Limb (tissue), 2 donors: ENCODE measurements around the gene TEAD1.

Experiments used
- DNase-seq, 2 donors: peaks; one replicate each; pipeline ENCODE4 v3.0.0-alpha.2; 2016; ENCODE audit errors: extremely low spot score in 2 of 2

Gene TEAD1

DNA sequence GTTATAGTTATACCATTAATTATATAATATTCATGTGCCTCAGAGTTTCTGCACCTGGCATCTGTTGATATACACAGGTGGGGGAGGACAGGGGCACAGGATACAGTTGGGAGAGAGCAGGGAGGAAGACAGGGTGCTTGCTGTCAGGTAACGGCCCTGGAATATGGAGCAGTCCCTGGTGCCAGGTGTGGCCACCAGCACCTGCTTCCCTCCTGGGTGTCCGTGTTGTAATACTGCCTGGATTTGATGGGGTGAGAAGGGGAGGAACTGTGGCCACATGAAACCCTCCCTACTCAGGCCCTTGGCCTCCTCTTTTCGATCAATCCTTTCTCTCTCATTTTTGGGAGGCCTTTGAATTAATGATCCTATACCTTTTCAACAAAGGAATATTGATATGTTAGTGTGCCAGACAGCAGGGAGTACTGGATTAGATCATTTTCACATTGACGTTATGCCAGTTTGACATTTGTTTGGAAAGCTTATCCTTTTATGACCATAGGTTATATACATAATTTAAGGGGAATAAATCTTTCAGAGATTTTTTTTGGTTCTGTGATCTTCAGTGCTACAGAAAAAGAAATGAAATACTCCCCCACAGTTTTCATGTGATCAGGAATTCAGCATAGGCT lies 88.6 kb downstream of the TEAD1 start:
- no peak for DNase-seq

DNA sequence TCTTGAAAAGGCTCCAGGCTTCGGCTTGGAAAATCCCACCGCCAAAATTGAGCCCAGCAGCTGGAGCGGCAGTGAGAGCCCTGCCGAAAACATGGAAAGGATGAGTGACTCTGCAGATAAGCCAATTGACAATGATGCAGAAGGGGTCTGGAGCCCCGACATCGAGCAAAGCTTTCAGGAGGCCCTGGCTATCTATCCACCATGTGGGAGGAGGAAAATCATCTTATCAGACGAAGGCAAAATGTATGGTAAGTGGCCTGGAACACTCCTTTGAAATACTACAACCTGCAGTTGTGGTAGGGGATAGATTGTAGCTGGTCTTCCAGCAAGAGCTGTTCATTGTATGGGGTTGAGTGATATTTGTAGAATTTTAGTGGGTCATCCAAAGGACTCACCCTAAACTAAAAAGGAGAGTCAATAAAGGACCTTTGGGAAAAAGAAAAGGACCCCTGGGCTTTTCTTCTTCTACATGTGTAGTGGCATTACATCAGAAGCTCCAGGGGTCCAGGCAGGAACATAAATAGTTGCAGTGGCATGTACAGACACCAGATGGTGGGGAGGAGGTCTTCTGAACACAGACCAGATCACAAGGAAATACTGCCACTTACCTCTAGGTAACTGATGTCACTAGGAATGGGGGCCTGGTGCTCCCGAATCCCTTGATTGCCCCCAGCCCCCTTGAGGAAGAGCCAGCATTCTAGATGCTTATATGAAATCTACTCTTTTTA lies 90.1 kb downstream of the TEAD1 start:
- no peak for DNase-seq

DNA sequence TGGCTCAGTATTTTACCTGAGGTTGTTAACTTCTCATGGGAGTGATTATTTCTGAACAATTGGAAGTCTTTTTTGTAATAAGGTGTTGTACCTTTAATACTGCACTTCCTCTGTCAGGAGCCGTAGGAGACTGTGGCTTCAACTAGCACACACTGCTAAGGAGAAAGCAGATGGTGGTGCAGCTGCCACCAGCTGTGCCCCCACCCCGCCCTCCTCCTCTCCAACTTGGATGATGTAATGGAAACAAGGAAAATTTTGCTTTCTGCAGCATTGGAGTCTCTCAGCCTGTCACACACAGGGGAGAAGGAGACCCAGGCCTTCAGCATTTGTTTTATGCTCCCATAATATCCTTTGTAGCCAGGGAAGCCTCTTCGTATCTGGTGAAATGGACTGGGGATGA lies 91.2 kb downstream of the TEAD1 start:
- peak; percentile 70 to 76 for DNase-seq

DNA sequence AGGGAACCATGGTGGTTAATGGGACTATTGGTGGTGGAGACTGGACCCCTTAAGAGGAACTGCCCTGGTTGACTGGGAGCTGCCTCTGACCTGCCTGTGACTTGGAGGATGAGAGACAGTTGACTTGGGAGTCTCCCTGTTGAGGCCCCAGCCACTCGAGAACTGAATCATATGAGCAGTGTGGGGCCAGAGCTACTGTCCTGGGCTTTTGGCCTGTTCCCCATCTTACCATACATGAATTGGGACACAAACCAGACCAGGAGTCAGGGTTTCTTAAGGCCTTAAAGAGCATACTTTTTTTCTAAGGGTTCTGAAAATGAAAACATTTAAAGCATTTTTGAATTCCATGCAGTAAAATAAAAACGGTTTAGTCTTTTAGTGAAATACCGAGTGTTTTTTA lies 92.8 kb downstream of the TEAD1 start:
- DNase-seq = no peak

DNA sequence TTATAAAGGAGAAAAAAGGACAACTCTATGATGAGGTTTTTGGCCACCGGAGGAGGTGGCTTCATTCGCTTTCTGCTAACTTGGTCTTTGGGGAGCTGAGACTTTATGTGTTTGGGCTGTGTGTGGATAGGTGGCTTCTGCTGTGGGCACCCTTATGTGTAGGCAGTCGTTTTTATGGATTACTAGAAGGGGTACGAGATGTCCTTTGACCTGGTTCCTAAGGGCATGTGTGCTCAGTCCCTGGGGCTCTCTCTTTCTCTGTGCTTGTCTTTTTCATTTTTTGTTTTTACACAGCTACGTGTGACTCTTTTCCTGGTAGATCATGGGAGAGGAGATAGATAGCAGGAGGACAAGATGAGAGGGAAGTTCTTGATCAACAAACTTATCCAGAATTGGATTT lies 93.4 kb downstream of the TEAD1 start:
- no peak for DNase-seq

DNA sequence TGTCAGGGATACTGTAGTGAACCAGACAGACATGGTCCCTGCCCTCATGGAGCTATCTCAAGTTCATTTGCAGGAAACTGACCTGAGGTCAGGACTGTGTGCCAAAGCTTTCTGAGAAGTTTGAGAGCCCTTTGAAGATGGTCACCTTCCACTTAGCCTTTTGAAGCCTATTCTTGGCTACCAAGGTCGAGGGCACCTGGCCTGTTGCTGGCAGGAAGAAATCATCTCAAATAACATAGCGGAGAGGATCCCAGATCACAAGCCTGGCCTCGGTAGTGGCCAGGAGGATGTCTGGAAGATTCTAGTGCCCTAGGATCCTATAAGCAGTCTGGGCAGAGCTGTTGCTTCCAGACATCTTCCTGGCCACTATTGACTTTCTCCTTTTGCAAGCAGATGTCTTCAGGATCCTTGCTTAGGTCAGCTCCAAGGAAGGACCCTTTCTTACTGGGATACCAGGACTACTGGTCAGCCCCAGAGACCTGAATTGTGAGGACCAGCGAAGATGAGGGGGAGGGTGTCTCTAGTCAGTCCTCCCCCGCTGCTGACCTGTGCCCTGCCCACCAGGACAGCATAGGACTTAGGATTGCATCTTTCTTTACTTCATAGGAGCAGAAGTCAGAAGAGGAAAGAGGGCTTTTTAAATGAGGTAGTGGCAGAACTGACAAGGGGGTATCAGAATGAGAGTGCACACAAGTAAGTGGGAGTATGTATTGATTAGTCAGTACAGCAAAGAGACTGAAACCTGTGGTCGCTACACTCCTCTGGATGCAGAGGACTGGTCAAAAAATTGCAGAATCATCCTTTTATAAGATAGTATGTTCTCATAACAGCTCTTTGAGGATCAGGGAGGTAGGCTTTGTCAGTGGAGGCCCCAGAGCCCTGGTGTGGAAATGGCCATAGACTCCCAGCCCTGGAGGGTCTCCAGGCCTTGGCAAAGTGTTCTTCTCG lies 94.8 kb downstream of the TEAD1 start:
- DNase-seq = no peak

DNA sequence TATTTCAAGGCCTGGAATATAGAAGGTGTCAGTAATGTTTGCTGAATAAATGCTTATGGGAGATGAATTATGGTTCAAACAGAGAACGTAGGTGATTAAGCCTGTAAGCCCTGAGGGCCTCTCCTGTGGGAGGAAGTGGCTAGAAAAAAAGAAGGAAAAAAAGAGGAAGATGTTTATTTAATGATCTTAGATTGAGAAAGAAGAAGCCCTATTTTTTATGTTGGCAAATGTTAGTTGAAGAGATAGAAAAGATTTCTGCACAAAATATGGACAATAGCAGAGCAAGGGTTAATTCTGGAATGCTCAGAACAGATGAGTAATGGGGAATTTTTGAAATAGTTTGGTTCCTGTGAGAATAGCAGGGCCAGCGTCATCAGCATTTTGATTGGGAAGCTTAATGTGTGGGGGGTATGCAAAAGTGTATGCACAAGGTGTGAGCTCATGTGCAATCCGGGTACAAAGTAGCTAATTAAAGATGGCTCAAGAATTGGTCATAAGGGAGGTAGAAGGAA lies 95.7 kb downstream of the TEAD1 start:
- no peak for DNase-seq

DNA sequence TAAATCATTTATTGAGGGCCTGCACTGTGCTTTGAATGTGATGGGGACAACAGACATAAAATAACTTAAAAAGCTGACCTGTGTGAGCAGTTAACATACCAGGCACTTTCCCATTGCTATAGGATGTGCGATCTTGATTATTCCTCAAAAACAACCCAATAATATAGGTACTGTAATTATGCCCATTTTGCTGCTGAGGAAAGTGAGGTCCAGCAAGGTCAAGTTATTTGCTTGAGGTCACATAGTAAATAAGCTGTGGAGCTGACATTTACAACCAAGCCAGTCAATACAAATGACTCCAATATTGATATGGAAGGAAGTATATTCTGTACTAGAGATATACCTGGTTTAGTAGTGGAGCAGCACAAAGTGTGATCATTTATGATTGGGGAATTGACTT lies 96.2 kb downstream of the TEAD1 start:
- no peak for DNase-seq

DNA sequence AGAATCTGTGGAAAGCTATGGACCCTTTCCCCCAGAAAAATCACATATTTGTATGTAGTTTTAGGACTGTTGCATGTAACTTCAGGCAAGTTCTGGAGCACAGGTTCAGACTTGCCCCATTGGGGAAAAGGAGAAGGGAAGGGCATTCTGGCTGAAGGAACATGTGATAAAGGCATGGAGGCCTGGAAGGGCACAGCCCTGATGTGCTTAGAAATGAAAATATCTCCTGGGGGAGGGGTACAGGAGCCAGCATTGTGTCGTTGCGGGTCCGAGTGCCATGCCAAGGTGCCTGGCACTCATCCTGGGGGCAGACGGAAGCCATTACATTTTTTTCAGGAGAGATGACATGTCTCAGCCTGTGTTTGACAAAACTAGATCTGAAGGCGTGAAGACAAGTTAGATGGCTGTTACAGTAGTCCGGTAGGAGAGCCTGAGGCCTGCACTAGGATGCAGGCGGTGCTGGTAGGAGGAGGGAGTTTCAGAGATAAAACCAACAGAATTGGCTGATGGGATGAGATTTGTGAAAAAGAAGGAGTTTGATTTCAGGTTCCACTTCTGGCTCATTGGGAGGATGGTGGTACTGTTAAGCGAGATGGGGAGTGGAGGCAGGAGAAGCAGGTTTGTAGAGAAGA lies 96.9 kb downstream of the TEAD1 start:
- no peak for DNase-seq

DNA sequence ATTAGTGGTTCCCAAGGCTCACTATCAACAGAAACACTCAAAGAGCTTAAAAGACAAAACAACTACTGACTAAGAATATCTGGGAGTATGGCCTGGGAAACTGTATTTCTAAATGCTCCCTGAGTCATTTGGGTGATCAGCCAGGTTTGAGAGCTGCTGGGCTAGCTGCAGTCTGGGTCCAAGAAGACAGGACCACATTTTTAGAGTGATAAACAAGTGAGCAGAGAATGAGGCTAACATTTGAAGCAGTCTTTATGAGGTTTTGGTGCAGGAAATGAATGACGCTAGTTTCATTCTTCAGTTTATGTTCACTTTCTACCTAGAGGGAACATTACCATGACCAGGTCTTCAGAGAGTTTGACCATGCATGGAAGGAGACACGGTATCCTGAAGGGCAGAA lies 97.7 kb downstream of the TEAD1 start:
- no peak for DNase-seq

DNA sequence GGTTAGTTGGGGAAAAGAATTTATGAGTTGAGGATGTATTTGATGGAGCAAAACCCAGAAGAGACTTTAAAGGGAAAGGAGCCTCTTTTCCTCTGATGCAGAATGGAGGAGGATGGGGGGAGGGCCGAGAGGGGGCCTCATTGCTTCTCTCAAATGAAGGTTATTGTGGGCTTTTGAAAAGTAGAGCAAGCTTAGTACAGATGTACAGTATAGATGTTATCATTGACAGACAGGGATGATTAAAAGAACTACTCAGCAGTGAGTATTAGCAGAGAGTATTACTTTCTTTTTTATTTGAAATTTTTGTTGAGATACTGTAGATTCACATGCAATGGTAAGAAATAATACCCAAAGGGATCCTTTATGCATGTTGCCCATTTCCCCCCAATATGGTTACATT lies 98.1 kb downstream of the TEAD1 start:
- no peak for DNase-seq

DNA sequence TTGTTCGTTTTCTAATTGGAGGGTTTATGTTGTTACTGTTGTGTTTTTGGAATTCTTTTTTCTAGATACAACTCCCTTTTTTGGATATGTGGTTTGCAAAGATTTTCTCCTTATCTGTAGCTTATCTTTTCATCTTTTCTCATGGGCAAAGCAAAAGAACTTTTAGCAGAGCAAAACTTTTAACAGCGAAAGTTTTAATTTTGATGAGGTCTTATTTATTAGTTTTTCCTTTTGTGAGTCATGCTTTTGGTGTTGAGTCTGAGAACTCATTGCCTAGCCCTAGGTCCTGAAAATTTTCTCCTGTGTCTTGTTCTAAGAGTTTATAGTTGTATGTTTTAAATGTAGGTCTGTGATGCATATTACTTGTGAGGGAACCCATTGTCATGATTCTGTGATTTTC lies 99.4 kb downstream of the TEAD1 start:
- DNase-seq = no peak

DNA sequence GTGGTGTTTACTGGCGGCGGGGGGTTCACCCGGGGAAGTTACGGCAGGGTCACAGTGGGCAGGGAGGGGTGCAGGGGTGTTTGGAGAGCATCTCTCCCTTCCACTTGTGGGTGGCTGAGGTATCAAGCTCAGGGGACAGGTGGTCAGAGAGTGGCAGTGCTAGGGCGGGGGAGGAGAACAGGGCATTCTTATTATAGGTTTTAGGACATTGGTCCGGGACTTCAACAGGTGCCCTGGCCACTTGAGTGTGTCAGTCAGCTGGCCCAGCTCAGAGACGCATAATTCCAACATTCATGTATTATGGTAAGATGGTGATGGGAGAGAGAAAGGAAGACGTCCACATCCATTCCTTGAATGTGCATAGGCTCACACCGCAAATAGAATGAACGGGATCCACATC lies 101.7 kb downstream of the TEAD1 start:
- no peak for DNase-seq

DNA sequence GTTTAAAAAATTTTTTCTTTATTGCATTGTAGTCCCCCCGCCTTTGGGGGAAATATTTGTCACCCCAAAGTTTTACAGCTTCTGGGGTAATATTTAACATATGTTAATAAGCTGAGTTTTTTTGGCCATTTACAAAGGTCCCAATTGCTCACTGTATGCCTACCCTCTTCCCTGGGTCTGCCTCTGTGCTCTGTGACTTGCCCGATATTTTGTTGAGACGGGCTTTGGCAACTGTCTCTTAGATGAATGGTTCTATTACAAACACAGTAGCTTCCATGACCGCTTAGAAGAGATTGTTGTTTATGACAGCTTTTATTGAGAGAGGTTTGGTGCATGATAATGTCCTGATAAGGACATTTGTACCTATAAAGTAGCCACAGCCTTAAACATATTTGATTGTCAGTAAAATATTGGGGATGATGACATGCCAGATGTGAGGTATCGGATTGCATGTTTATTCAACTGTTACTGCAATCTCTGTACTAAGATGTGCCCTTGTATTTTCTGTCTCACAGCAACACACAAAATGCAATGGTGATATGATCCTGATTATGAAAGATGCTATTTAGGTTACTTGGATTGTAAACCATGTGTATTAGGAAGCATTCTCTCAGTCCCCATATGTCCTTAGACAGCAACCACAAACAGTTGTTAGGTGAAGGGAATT lies 103.1 kb downstream of the TEAD1 start:
- no peak for DNase-seq

DNA sequence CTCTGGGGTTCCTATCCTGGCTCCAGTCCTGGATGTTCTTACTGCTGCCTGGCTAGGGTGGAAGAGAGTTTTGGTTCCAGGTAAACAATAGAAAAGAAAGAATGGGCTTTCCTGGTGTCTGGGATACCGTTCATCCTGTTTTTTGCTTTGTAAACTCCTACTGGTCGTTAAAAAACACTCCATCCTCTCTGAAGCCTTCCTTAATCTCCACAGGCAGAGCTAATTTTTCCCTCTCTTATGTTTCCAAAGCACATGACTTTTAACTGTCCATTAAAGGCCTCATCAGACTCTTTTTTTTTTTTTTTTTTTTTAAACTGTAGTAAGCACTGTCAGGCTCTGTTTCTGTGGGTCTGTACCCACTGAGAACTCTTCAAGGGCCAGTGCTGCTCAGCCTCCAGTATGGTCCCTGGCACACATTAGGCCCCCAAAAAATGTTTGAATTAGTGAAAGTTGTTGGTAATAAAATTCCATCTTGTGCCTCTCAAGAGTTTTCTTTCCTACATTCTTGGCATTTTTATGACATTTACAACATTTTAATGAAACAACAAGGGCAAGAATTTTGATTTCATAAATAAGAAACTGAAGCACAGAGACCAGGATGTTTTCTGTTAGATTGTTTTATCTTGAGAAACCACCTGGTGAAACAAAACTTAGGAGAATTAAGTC lies 104.2 kb downstream of the TEAD1 start:
- no peak for DNase-seq

DNA sequence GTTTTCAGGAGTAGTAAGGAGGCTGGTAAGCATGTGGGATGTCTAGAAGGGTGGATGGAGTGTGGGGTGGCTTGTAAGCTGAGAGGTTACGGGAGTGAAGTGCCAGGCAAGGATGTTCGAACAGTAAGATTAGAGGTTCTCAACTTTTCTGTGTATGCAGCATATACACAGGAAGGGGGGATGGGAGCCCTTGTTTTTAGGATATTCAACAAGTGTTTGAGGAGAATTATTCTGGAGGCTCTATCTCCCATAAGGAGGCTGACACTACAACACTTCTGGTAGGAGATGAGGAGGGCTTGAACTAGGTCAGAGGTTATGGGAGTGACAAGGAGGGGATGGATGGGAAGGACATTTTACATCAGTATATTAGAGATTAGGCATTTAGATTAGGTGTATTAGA lies 109.5 kb downstream of the TEAD1 start:
- no peak for DNase-seq

DNA sequence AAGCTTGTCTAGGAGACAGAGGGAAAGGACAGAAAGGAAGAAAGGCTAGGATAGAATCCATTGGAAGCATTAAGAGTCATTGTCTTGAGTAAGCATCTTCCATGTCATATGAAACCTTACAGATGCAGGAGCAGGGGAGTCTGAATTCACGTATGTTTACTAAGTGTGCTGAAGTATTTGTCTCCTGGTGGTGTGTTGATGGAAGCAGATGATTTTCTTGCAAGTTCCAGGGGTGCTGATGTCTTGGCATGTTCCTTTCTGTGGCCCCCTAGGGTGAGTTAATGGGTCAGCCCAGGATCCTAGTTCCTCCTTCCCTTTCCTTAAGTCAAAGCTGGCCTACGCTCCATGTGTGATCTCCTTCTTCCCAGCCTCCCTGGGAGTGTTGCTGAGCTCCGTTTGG lies 110.2 kb downstream of the TEAD1 start:
- no peak for DNase-seq

DNA sequence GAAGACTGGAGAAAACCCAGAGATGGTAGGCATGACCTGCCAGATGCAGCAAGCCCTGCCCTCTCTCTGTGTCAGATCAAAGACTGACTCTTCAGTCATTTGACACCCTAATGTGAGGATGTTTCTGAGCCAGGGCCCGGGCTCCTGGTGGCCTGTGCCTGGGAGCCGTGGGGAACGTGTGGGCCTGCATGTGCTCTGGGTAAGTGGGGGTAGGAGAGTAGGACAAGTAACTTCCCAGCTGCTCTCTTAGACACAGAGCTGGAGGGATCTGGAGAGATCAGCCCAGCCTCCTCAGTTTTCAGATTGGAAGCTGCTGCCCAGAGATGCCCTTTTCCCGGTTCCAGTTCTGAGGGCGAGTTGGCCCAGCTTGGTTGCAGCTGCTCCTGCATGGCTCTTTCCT lies 110.8 kb downstream of the TEAD1 start:
- DNase-seq = no peak

DNA sequence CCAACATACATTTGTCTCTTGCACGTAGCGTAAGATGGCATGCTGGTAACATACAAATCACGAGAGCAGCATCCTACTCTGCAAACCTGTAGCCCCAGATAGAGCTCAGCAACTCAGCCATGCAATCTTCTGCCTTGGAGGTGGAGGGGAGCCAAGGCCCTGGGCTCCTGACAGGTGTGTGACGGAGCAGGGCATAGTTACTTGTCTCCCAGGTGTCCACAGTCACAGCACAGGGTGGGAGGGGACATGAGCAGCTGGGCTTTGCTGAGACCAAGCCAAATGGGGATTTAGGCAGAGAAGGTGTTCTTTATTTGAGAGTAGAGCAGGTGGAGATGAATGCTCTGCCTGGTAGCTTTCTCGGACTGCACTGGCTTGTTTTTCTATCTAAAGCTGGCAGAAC lies 111.7 kb downstream of the TEAD1 start:
- DNase-seq = no peak

DNA sequence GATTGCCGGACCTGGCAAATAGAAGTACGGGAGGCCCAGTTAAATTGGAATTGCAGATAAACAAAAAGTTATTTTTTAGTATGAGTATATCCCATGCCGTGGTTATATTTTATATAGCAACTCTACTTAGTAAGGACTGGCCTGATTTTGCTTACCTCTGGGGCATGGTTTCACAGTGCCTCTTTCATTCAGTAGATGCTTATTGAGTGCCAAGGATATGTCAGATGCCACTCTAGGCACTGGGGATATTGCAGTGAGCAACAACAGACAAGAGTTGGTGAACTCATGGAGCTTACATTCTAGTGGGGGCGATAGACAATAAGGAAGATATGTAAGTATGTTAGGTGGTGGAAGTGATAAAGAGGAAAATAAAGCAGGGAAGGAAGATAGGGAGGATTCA lies 112.2 kb downstream of the TEAD1 start:
- no peak for DNase-seq

DNA sequence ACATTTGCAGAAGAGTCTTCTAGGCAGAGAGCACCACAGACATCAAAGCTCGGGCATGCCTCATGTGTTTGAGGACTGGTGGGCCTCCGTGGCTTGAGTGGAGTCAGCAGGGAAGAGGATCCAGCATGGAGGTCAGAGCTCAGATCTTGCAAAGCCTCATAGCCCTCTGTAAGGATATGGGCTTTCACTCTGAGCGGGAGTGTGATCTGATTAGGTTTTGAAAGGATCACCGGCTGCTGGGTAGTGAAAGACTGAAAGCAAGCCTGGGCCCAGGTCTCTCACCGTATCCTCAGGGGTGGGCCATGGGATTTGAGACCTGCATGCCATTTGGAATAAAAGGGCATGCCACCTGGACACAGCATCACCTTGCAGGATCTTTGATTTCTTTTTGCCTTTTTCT lies 112.7 kb downstream of the TEAD1 start:
- DNase-seq = no peak
